Stimulated activated memory B cell treated with anti-CD40 and anti-IgM and Interleukin-4, amounts not matched to agents 10 μg/mL and 1 μg/mL and 100 μg/mL, for 72 hours (primary cell): ENCODE measurements around the gene UNC5C.

ENCODE experiments used
- ATAC-seq: fragments of 150-1000 bp; cut with Tn5 transposase; 2 replicates; pipeline ENCODE4 v1.10.0; 2021
- H3K27ac Mint-ChIP-seq: one replicate; pipeline ENCODE4 v1.8.0; 2022; ENCODE audit warnings: mild to moderate bottlenecking, mixed read lengths
- H3K27me3 Mint-ChIP-seq: one replicate; pipeline ENCODE4 v1.8.0; 2022; ENCODE audit warnings: mixed read lengths
- H3K36me3 Mint-ChIP-seq: one replicate; pipeline ENCODE4 v1.8.0; 2022; ENCODE audit warnings: mixed read lengths
- H3K4me1 Mint-ChIP-seq: one replicate; pipeline ENCODE4 v1.8.0; 2022; ENCODE audit warnings: mixed read lengths
- H3K4me3 Mint-ChIP-seq: one replicate; pipeline ENCODE4 v1.8.0; 2022; ENCODE audit warnings: mild to moderate bottlenecking, moderate library complexity, mixed read lengths
- H3K9me3 Mint-ChIP-seq: one replicate; pipeline ENCODE4 v1.8.0; 2022; ENCODE audit warnings: mixed read lengths

Gene UNC5C

GRCh38 chr4:95215043-95215442, 333.7 kb downstream of the UNC5C start:
- Mint-ChIP-seq H3K27ac (no peak overlapping the region), H3K36me3 (no peaks in the 10 kb centered on the region), H3K4me1 (no peaks in the 10 kb centered on the region), H3K4me3 (no peak overlapping the region), H3K27me3 (no peaks in the 10 kb centered on the region), H3K9me3 (no peaks in the 10 kb centered on the region)
- ATAC-seq = no peak

GRCh38 chr4:95214408-95214807, 334.4 kb downstream of the UNC5C start:
- Mint-ChIP-seq H3K4me3 (no peak overlapping the region), H3K27ac (no peak overlapping the region), H3K27me3 (no peaks in the 10 kb centered on the region), H3K4me1 (no peaks in the 10 kb centered on the region), H3K36me3 (no peaks in the 10 kb centered on the region), H3K9me3 (no peaks in the 10 kb centered on the region)
- no peak for ATAC-seq

DNA sequence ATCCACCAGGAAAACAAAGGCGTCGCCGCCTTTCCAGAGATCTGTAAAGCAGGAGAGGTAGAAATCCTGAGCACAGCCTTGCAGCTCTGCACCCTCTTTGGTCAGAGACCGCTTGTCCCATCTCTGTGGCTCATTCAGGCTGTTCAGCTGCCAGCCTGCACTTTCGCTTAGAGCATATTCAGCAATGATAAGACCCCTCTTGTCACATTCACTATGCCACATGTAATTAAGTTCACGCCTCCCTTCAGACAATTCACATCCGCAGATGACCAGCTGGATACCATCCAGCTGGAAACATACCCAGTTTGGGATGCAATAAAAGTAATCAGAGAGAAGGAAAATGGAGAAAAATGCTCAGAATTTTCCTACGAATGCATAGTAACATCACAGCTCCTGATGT, 335.4 kb downstream of the UNC5C start:
- Mint-ChIP-seq H3K36me3 (no peaks in the 10 kb centered on the region), H3K27me3 (no peaks in the 10 kb centered on the region), H3K4me3 (no peak overlapping the region), H3K27ac (no peak overlapping the region), H3K9me3 (no peaks in the 10 kb centered on the region), H3K4me1 (no peaks in the 10 kb centered on the region)
- ATAC-seq = no peak

- Mint-ChIP-seq H3K27me3 (no peaks in the 10 kb centered on the region), H3K4me1 (no peaks in the 10 kb centered on the region), H3K27ac (no peak overlapping the region), H3K4me3 (no peak overlapping the region), H3K9me3 (no peaks in the 10 kb centered on the region), H3K36me3 (no peaks in the 10 kb centered on the region)
- ATAC-seq = no peak
Measured at GRCh38 chr4:95212692-95213091, 336.1 kb downstream of the UNC5C start.

DNA sequence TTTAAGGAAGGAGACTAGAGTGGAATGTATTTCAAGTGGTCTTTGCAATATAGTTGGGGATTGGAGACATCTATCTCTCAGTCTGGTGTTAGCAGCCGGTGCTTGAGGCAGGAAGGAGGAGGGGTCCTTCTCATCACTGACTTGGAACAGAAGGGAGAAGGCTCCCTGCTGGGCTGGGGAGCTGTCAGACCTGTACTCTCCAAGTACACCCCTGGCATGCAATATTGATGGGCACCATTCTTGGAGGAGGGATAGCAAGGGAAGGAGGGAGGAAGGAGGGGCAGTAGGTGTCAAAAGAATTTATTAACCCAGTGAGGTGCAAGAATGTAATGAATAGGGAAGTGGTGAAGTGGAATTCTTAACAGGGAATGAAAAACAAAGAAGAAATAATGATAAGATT, 338.8 kb downstream of the UNC5C start:
- no peak overlapping the region for H3K4me3 Mint-ChIP-seq
- no peaks in the 10 kb centered on the region for H3K9me3 Mint-ChIP-seq
- no peaks in the 10 kb centered on the region for H3K27me3 Mint-ChIP-seq
- ATAC-seq = no peak
- H3K4me1 Mint-ChIP-seq = no peaks in the 10 kb centered on the region
- no peaks in the 10 kb centered on the region for H3K36me3 Mint-ChIP-seq
- H3K27ac Mint-ChIP-seq = no peak overlapping the region

- ATAC-seq = no peak
- H3K4me3 Mint-ChIP-seq = no peak overlapping the region
- no peaks in the 10 kb centered on the region for H3K4me1 Mint-ChIP-seq
- no peaks in the 10 kb centered on the region for H3K36me3 Mint-ChIP-seq
- H3K27ac Mint-ChIP-seq = no peak overlapping the region
- no peaks in the 10 kb centered on the region for H3K9me3 Mint-ChIP-seq
- H3K27me3 Mint-ChIP-seq = no peaks in the 10 kb centered on the region
Measured at GRCh38 chr4:95204873-95205272, 343.9 kb downstream of the UNC5C start.

GRCh38 chr4:95204267-95204844, 344.4 kb downstream of the UNC5C start:
- Mint-ChIP-seq H3K9me3 (no peaks in the 10 kb centered on the region), H3K4me1 (no peaks in the 10 kb centered on the region), H3K4me3 (no peak overlapping the region), H3K36me3 (no peaks in the 10 kb centered on the region), H3K27me3 (no peaks in the 10 kb centered on the region), H3K27ac (no peak overlapping the region)
- no peak for ATAC-seq

DNA sequence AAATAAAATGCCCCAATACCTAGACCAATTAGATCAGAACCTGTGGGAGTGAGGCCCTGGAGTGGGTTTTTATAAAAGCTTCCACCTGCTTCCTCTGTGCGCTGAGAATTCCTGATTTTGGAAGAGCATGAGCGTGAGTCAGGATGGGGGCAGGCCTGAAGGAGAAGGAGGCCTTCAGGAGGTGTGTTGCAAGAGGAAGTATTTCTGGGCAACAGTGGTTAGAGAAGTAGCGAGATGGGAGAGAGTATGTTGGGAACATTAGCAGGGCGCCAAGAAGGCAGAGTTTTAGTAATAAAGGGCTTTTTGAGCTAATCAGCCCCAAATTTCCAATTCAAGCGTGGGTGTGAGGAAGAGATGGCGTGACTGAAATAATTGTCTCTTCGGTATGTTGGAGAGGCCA, 349.8 kb downstream of the UNC5C start:
- Mint-ChIP-seq H3K9me3 (no peaks in the 10 kb centered on the region), H3K4me1 (no peaks in the 10 kb centered on the region), H3K4me3 (no peak overlapping the region), H3K27me3 (no peaks in the 10 kb centered on the region), H3K27ac (no peak overlapping the region), H3K36me3 (no peaks in the 10 kb centered on the region)
- no peak for ATAC-seq

DNA sequence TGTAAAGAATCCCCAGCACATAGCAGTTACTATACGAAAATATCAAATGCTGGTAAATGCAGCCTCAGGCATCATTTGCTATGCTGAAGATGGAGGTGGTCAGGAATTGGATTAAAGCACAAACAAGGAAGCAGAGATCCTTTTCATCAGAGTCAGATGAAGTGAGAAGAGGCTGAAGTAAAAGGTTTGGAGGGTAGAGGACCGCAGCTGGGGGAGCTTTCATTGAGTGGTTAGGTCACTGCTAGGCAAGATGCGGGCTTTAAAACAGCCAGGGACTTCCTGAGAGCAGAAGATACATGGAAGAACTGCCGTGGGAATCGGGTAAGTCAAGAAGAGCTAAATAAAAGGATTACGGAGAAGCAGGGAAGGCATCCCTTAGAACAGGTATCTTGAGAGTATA, 351.4 kb downstream of the UNC5C start:
- no peak for ATAC-seq
- H3K9me3 Mint-ChIP-seq = peaks cover 6% of the 10 kb centered on the region
- no peak overlapping the region for H3K27ac Mint-ChIP-seq
- H3K4me1 Mint-ChIP-seq = no peaks in the 10 kb centered on the region
- no peak overlapping the region for H3K4me3 Mint-ChIP-seq
- H3K36me3 Mint-ChIP-seq = no peaks in the 10 kb centered on the region
- no peaks in the 10 kb centered on the region for H3K27me3 Mint-ChIP-seq

DNA sequence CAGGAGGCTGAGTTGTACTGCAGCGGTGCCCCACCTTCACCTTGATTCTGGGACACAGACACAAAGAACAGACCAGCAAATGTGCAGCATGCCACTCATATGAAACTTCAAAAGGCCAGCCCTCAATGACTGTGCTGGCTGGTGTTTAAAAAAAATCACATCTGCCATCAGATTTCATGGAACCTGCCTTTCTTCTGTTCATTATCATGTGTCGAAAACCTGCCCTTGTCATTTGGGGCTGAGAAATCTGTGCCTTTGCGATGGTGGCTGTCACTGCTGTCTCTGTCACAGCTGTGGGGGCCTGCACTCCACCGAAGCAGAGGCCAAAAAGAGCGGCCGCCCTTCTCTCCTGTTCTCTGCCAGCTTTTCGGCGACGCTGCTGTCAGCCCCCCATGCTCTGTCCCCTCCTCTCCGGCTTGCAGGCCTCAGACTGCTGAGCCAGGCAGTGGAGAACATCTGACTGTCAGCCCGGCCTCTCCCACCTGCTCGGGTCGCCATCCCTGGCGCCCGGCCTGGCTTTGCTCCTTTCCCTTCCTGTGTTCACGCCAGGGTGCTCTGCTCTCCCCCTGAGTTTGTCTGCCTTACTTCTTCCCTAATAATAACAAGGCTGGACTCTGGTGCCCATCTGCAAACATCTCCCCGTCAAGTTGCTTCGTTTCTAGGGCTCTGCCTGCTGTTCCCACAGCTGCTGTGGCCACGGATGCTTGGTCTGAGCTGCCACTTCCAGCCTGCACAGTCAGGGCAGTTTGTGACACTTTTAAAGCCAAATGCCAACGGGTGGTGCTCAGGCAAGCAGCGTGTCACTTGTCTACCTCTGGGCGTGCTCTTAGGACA, 355.2 kb downstream of the UNC5C start:
- Mint-ChIP-seq H3K9me3 (peaks cover 14% of the 10 kb centered on the region), H3K4me1 (no peaks in the 10 kb centered on the region), H3K36me3 (no peaks in the 10 kb centered on the region), H3K4me3 (no peak overlapping the region), H3K27ac (no peak overlapping the region), H3K27me3 (no peaks in the 10 kb centered on the region)
- ATAC-seq = no peak

- Mint-ChIP-seq H3K27me3 (no peaks in the 10 kb centered on the region), H3K4me1 (no peaks in the 10 kb centered on the region), H3K36me3 (no peaks in the 10 kb centered on the region), H3K27ac (no peak overlapping the region), H3K4me3 (no peak overlapping the region), H3K9me3 (peaks cover 14% of the 10 kb centered on the region)
- ATAC-seq = no peak
Measured at GRCh38 chr4:95191537-95191936, 357.2 kb downstream of the UNC5C start.

DNA sequence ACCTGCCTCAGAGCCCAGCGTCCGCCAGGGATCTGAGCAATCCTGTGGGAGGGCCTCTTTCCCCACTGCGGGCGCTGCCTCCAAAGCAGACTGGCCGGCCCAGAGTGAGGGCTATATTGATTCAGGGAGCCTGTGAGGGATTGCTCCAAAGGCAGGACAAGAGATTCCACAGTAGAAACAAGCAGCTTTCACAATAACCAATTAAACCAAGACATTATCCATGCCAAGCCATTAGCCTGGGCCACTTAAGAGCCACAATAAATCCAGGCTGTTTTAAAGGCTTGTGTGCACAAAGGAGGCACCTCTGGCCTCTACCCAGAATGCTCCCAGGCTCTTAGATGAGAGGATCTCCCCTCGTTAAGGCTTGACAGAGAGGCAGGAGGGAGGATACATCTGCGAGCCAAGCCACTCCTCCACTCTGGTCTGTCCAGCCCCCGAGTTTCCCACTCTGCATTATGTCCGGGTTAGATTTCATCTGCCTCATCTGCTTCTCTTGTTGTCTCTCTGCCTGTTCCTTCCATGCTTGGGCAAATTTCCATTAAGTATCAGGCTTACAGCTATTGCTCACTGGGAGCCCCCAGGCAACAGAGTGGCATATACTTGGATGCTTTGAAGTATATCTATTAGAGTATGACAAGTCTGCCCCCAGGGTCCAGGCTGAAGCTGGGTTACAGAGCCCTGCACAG, 357.9 kb downstream of the UNC5C start:
- no peaks in the 10 kb centered on the region for H3K4me1 Mint-ChIP-seq
- H3K27ac Mint-ChIP-seq = no peak overlapping the region
- no peak overlapping the region for H3K4me3 Mint-ChIP-seq
- H3K9me3 Mint-ChIP-seq = peaks cover 14% of the 10 kb centered on the region
- ATAC-seq = no peak
- no peaks in the 10 kb centered on the region for H3K36me3 Mint-ChIP-seq
- no peaks in the 10 kb centered on the region for H3K27me3 Mint-ChIP-seq

GRCh38 chr4:95188701-95189370, 359.9 kb downstream of the UNC5C start:
- Mint-ChIP-seq H3K27ac (no peak overlapping the region), H3K4me1 (no peaks in the 10 kb centered on the region), H3K9me3 (peaks cover 14% of the 10 kb centered on the region), H3K4me3 (no peak overlapping the region), H3K36me3 (no peaks in the 10 kb centered on the region), H3K27me3 (no peaks in the 10 kb centered on the region)
- ATAC-seq = no peak

DNA sequence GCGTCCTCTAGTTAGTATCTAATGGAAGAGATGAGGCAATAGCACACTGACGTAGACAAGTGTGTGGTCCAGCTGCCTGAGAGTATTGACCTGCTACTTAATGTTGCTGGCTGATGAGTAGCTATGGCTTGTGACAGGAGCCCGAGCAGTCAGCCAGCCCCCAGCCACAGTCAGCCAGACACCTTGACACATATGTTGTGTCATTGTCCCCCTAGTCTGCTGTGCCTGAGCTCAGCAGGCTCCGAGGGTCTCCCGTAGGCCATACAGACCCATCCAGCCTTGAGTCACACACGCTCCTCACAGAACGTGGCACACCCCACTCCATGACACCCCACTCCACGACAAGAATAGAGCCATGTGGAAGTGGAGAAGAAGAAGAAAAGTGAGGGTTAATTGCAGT, 362.1 kb downstream of the UNC5C start:
- Mint-ChIP-seq H3K27me3 (no peaks in the 10 kb centered on the region), H3K27ac (no peak overlapping the region), H3K9me3 (peaks cover 4% of the 10 kb centered on the region), H3K4me1 (no peaks in the 10 kb centered on the region), H3K4me3 (no peak overlapping the region), H3K36me3 (no peaks in the 10 kb centered on the region)
- ATAC-seq = peak; percentile 18

- Mint-ChIP-seq H3K9me3 (no peaks in the 10 kb centered on the region), H3K4me3 (no peak overlapping the region), H3K27ac (no peak overlapping the region), H3K4me1 (no peaks in the 10 kb centered on the region), H3K27me3 (no peaks in the 10 kb centered on the region), H3K36me3 (no peaks in the 10 kb centered on the region)
- ATAC-seq = no peak
Measured at GRCh38 chr4:95183656-95184408, 364.9 kb downstream of the UNC5C start.
